ENCODE data around the gene DPP10. TPM values are rescaled to one million over a fixed set of nuclear protein-coding genes. Genes with fewer than 3 reads are reported as not detected.

DPP10 gene
- total and polyA plus RNA-seq, 9 donors = 0.26 to 2.1 (median 0.83) TPM

- no peak overlapping the region for H3K27ac ChIP-seq (ENCODE audit: low read length)
- no peak for DNase-seq
- H3K36me3 ChIP-seq (ENCODE audit: control insufficient read depth, insufficient read depth, low read length) = no peaks in the 10 kb centered on the region
- H3K4me1 ChIP-seq (ENCODE audit: control insufficient read depth, insufficient read depth, low read length) = no peaks in the 10 kb centered on the region
- H3K4me3 ChIP-seq (ENCODE audit: low read length) = no peak overlapping the region
- H3K9me3 ChIP-seq (replicated peaks; ENCODE audit: control insufficient read depth, low read depth, low read length) = peaks cover 6% of the 10 kb centered on the region
- no CpG with 5 or more reads among the region's 1 CpG for WGBS (ENCODE audit: insufficient coverage)
- H3K27me3 ChIP-seq (ENCODE audit: control insufficient read depth, insufficient read depth, low read length) = no peaks in the 10 kb centered on the region
These were observed 1038.3 kb downstream of the DPP10 start for GRCh38 chr2:115480741-115481140.

GRCh38 chr2:115481842-115482241 lies 1039.4 kb downstream of the DPP10 start:
- Histone ChIP-seq H3K9me3 (replicated peaks; ENCODE audit: control insufficient read depth, low read depth, low read length) (peaks cover 3% of the 10 kb centered on the region), H3K4me1 (ENCODE audit: control insufficient read depth, insufficient read depth, low read length) (no peaks in the 10 kb centered on the region), H3K36me3 (ENCODE audit: control insufficient read depth, insufficient read depth, low read length) (no peaks in the 10 kb centered on the region), H3K4me3 (ENCODE audit: low read length) (no peak overlapping the region), H3K27ac (ENCODE audit: low read length) (no peak overlapping the region), H3K27me3 (ENCODE audit: control insufficient read depth, insufficient read depth, low read length) (no peaks in the 10 kb centered on the region)
- DNase-seq = no peak
- no CpG with 5 or more reads among the region's 2 CpGs for WGBS (ENCODE audit: insufficient coverage)

- H3K9me3 ChIP-seq (replicated peaks; ENCODE audit: control insufficient read depth, low read depth, low read length) = no peaks in the 10 kb centered on the region
- DNase-seq = no peak
- no peak overlapping the region for H3K27ac ChIP-seq (ENCODE audit: low read length)
- H3K27me3 ChIP-seq (ENCODE audit: control insufficient read depth, insufficient read depth, low read length) = no peaks in the 10 kb centered on the region
- H3K4me3 ChIP-seq (ENCODE audit: low read length) = no peak overlapping the region
- H3K4me1 ChIP-seq (ENCODE audit: control insufficient read depth, insufficient read depth, low read length) = no peaks in the 10 kb centered on the region
- 43% methylated on average over 3 of the region's 4 CpGs for WGBS (ENCODE audit: insufficient coverage)
- no peaks in the 10 kb centered on the region for H3K36me3 ChIP-seq (ENCODE audit: control insufficient read depth, insufficient read depth, low read length)
These were observed 1041.2 kb downstream of the DPP10 start for GRCh38 chr2:115483666-115484065.

- no peaks in the 10 kb centered on the region for H3K36me3 ChIP-seq (ENCODE audit: control insufficient read depth, insufficient read depth, low read length)
- no peaks in the 10 kb centered on the region for H3K27me3 ChIP-seq (ENCODE audit: control insufficient read depth, insufficient read depth, low read length)
- DNase-seq = no peak
- no peak overlapping the region for H3K4me3 ChIP-seq (ENCODE audit: low read length)
- no peaks in the 10 kb centered on the region for H3K9me3 ChIP-seq (replicated peaks; ENCODE audit: control insufficient read depth, low read depth, low read length)
- no peaks in the 10 kb centered on the region for H3K4me1 ChIP-seq (ENCODE audit: control insufficient read depth, insufficient read depth, low read length)
- 63% methylated on average over 1 of the region's 1 CpG for WGBS (ENCODE audit: insufficient coverage)
- no peak overlapping the region for H3K27ac ChIP-seq (ENCODE audit: low read length)
These were observed 1042.0 kb downstream of the DPP10 start for GRCh38 chr2:115484486-115484885.

- H3K4me3 ChIP-seq (ENCODE audit: low read length) = no peak overlapping the region
- H3K27ac ChIP-seq (ENCODE audit: low read length) = no peak overlapping the region
- no peaks in the 10 kb centered on the region for H3K27me3 ChIP-seq (ENCODE audit: control insufficient read depth, insufficient read depth, low read length)
- no CpG with 5 or more reads among the region's 4 CpGs for WGBS (ENCODE audit: insufficient coverage)
- DNase-seq = no peak
- H3K36me3 ChIP-seq (ENCODE audit: control insufficient read depth, insufficient read depth, low read length) = no peaks in the 10 kb centered on the region
- no peaks in the 10 kb centered on the region for H3K9me3 ChIP-seq (replicated peaks; ENCODE audit: control insufficient read depth, low read depth, low read length)
- no peaks in the 10 kb centered on the region for H3K4me1 ChIP-seq (ENCODE audit: control insufficient read depth, insufficient read depth, low read length)
These were observed 1042.5 kb downstream of the DPP10 start for GRCh38 chr2:115484983-115485382.

- 30% methylated on average over 4 of the region's 4 CpGs for WGBS (ENCODE audit: insufficient coverage)
- Histone ChIP-seq H3K4me3 (ENCODE audit: low read length) (no peak overlapping the region), H3K27ac (ENCODE audit: low read length) (no peak overlapping the region), H3K36me3 (ENCODE audit: control insufficient read depth, insufficient read depth, low read length) (no peaks in the 10 kb centered on the region), H3K4me1 (ENCODE audit: control insufficient read depth, insufficient read depth, low read length) (no peaks in the 10 kb centered on the region), H3K9me3 (replicated peaks; ENCODE audit: control insufficient read depth, low read depth, low read length) (no peaks in the 10 kb centered on the region), H3K27me3 (ENCODE audit: control insufficient read depth, insufficient read depth, low read length) (no peaks in the 10 kb centered on the region)
- DNase-seq = no peak
These were observed 1048.8 kb downstream of the DPP10 start for GRCh38 chr2:115491186-115491793.

- Histone ChIP-seq H3K27me3 (ENCODE audit: control insufficient read depth, insufficient read depth, low read length) (no peaks in the 10 kb centered on the region), H3K4me1 (ENCODE audit: control insufficient read depth, insufficient read depth, low read length) (no peaks in the 10 kb centered on the region)
- WGBS (ENCODE audit: insufficient coverage) = 20% methylated on average over 1 of the region's 3 CpGs
These were observed 1062.9 kb downstream of the DPP10 start for GRCh38 chr2:115505331-115505730.

GRCh38 chr2:115520727-115521126 lies 1078.3 kb downstream of the DPP10 start:
- WGBS (ENCODE audit: insufficient coverage) = 43% methylated on average over 1 of the region's 3 CpGs
- no peak overlapping the region for H3K27ac ChIP-seq (ENCODE audit: low read length)
- no peak for DNase-seq
- H3K4me3 ChIP-seq (ENCODE audit: low read length) = no peak overlapping the region
- H3K9me3 ChIP-seq (replicated peaks; ENCODE audit: control insufficient read depth, low read depth, low read length) = no peaks in the 10 kb centered on the region
- no peaks in the 10 kb centered on the region for H3K36me3 ChIP-seq (ENCODE audit: control insufficient read depth, insufficient read depth, low read length)
- H3K4me1 ChIP-seq (ENCODE audit: control insufficient read depth, insufficient read depth, low read length) = no peaks in the 10 kb centered on the region
- H3K27me3 ChIP-seq (ENCODE audit: control insufficient read depth, insufficient read depth, low read length) = no peaks in the 10 kb centered on the region

More at GRCh38 chr2:115505331-115505730, 1062.9 kb downstream of the DPP10 start:
- Histone ChIP-seq H3K27ac (ENCODE audit: low read length) (no peak overlapping the region), H3K4me3 (ENCODE audit: low read length) (no peak overlapping the region), H3K36me3 (ENCODE audit: control insufficient read depth, insufficient read depth, low read length) (no peaks in the 10 kb centered on the region), H3K9me3 (replicated peaks; ENCODE audit: control insufficient read depth, low read depth, low read length) (no peaks in the 10 kb centered on the region)
- DNase-seq = no peak

- DNase-seq = no peak
- Histone ChIP-seq H3K4me1 (ENCODE audit: control insufficient read depth, insufficient read depth, low read length) (no peaks in the 10 kb centered on the region), H3K27ac (ENCODE audit: low read length) (no peak overlapping the region), H3K9me3 (replicated peaks; ENCODE audit: control insufficient read depth, low read depth, low read length) (no peaks in the 10 kb centered on the region), H3K4me3 (ENCODE audit: low read length) (no peak overlapping the region), H3K27me3 (ENCODE audit: control insufficient read depth, insufficient read depth, low read length) (no peaks in the 10 kb centered on the region), H3K36me3 (ENCODE audit: control insufficient read depth, insufficient read depth, low read length) (no peaks in the 10 kb centered on the region)
- no CpG with 5 or more reads among the region's 4 CpGs for whole genome bisulfite sequencing (ENCODE audit: insufficient coverage)
These were observed 1082.0 kb downstream of the DPP10 start for GRCh38 chr2:115524452-115524851.

GRCh38 chr2:115529627-115530026 lies 1087.2 kb downstream of the DPP10 start:
- no peak overlapping the region for H3K27ac ChIP-seq (ENCODE audit: low read length)
- no peaks in the 10 kb centered on the region for H3K27me3 ChIP-seq (ENCODE audit: control insufficient read depth, insufficient read depth, low read length)
- no peaks in the 10 kb centered on the region for H3K9me3 ChIP-seq (replicated peaks; ENCODE audit: control insufficient read depth, low read depth, low read length)
- H3K36me3 ChIP-seq (ENCODE audit: control insufficient read depth, insufficient read depth, low read length) = no peaks in the 10 kb centered on the region
- no peak for DNase-seq
- no peak overlapping the region for H3K4me3 ChIP-seq (ENCODE audit: low read length)
- no peaks in the 10 kb centered on the region for H3K4me1 ChIP-seq (ENCODE audit: control insufficient read depth, insufficient read depth, low read length)

- Histone ChIP-seq H3K4me1 (ENCODE audit: control insufficient read depth, insufficient read depth, low read length) (no peaks in the 10 kb centered on the region), H3K9me3 (replicated peaks; ENCODE audit: control insufficient read depth, low read depth, low read length) (no peaks in the 10 kb centered on the region), H3K36me3 (ENCODE audit: control insufficient read depth, insufficient read depth, low read length) (no peaks in the 10 kb centered on the region), H3K27ac (ENCODE audit: low read length) (no peak overlapping the region), H3K4me3 (ENCODE audit: low read length) (no peak overlapping the region), H3K27me3 (ENCODE audit: control insufficient read depth, insufficient read depth, low read length) (no peaks in the 10 kb centered on the region)
- no CpG with 5 or more reads among the region's 4 CpGs for WGBS (ENCODE audit: insufficient coverage)
- no peak for DNase-seq
These were observed 1090.6 kb downstream of the DPP10 start for GRCh38 chr2:115533081-115533480.

Data from muscle of leg (tissue), 11 donors.